H1 (cell line): ENCODE data around the gene RAPGEF5. TPM values are rescaled to one million over a fixed set of nuclear protein-coding genes. Genes with fewer than 3 reads are reported as not detected.

ENCODE experiments used
- CTCF ChIA-PET: fragments of 300-600 bp; sonication (Branson Sonifier 250); formaldehyde crosslinking; loops from one replicate; lab custom pipeline; 2021; ENCODE audit not compliant: partially characterized antibody; lab: Charles Lee
- POLR2A ChIA-PET: fragments of 300-600 bp; sonication (Branson Sonifier 250); formaldehyde crosslinking; loops from one replicate; lab custom pipeline; 2021; ENCODE audit warnings: inconsistent platforms; ENCODE audit not compliant: partially characterized antibody; lab: Charles Lee
- DNase-seq, 2 experiments: peaks; one replicate each; pipeline versions ENCODE4 v3.0.0 to v3.0.0-alpha.2; 2010 to 2022; ENCODE audit warnings: low spot score in 2 of 2, low read depth in 1 of 2, mixed read lengths in 1 of 2
- FAIRE-seq: peaks from 2 replicates; lab custom pipeline; 2011; peaks lifted over from hg19 to GRCh38; lab: Jason Lieb, UNC
- H2AFZ ChIP-seq: 2 replicates; pipeline ENCODE4 v1.8.1; 2012; ENCODE audit warnings: low read length, inconsistent platforms
- H2AK5ac ChIP-seq: 2 replicates; pipeline ENCODE4 v1.6.1; 2013; ENCODE audit warnings: low read depth, low read length
- H2BK120ac ChIP-seq: replicated peaks from 2 replicates; pipeline ENCODE3; 2013; ENCODE audit warnings: low read depth, low read length, inconsistent platforms
- H2BK12ac ChIP-seq: 2 replicates; pipeline ENCODE4 v1.6.1; 2013; ENCODE audit warnings: low read depth, low read length
- H2BK15ac ChIP-seq: 2 replicates; pipeline ENCODE4 v1.6.1; 2013; ENCODE audit warnings: low read length
- H2BK20ac ChIP-seq: 2 replicates; pipeline ENCODE4 v1.6.1; 2013; ENCODE audit warnings: low read length
- H2BK5ac ChIP-seq: 2 replicates; pipeline ENCODE4 v1.6.1; 2013; ENCODE audit warnings: low read depth, low read length
- H3K14ac ChIP-seq: 2 replicates; pipeline ENCODE4 v1.6.1; 2013; ENCODE audit warnings: inconsistent platforms; ENCODE audit not compliant: insufficient read length
- H3K18ac ChIP-seq: 2 replicates; pipeline ENCODE4 v1.6.1; 2013; ENCODE audit warnings: low read length; ENCODE audit errors: extremely low read depth
- H3K23ac ChIP-seq: 2 replicates; pipeline ENCODE4 v1.6.1; 2013; ENCODE audit warnings: inconsistent platforms; ENCODE audit not compliant: insufficient read length
- H3K23me2 ChIP-seq: 2 replicates; pipeline ENCODE4 v1.6.1; 2013; ENCODE audit warnings: low read depth, low read length
- H3K27ac ChIP-seq: 2 replicates; pipeline ENCODE4 v1.6.1; 2011; ENCODE audit warnings: low read depth, low read length, inconsistent platforms
- H3K27me3 ChIP-seq, 4 experiments: replicated peaks in 1 of 4; 1 replicate in 1 of 4; 2 replicates in 3 of 4; pipeline versions ENCODE4 v1.6.1 to v1.8.1; 2011 to 2013; ENCODE audit warnings: low read length in 3 of 4, mild to moderate bottlenecking in 3 of 4, inconsistent platforms in 2 of 4, mixed read lengths in 2 of 4, moderate library complexity in 1 of 4; ENCODE audit not compliant: control insufficient read depth in 3 of 4, insufficient read depth in 3 of 4; ENCODE audit errors: extremely low read depth in 1 of 4
- H3K36me3 ChIP-seq, 4 experiments: 2 replicates each; pipeline versions ENCODE4 v1.6.1 to v1.8.1; 2011 to 2013; ENCODE audit warnings: mild to moderate bottlenecking in 4 of 4, low read length in 3 of 4, moderate library complexity in 2 of 4, control low read depth in 1 of 4, inconsistent platforms in 1 of 4; ENCODE audit not compliant: insufficient read depth in 4 of 4, control insufficient read depth in 2 of 4
- H3K4ac ChIP-seq: replicated peaks from 2 replicates; pipeline ENCODE3; 2013; ENCODE audit warnings: low read length, low read depth, mixed read lengths, inconsistent platforms; ENCODE audit not compliant: insufficient read length
- H3K4me1 ChIP-seq, 4 experiments: replicated peaks in 1 of 4; 1 replicate in 1 of 4; 2 replicates in 3 of 4; pipeline versions ENCODE4 v1.6.1 to v1.8.1; 2011 to 2013; ENCODE audit warnings: low read length in 3 of 4, inconsistent platforms in 2 of 4, mixed read lengths in 1 of 4; ENCODE audit not compliant: insufficient read depth in 4 of 4, control insufficient read depth in 3 of 4
- H3K4me2 ChIP-seq, 2 experiments: 2 replicates each; pipeline versions ENCODE4 v1.6.1 to v1.8.1; 2011 to 2013; ENCODE audit warnings: low read depth in 2 of 2, low read length in 2 of 2, control low read depth in 1 of 2, inconsistent platforms in 1 of 2, mild to moderate bottlenecking in 1 of 2; ENCODE audit not compliant: insufficient read depth in 1 of 2
- H3K4me3 ChIP-seq, 4 experiments: fragments of 200-600, 300-600 bp in 1 of 4; sonication (generic), shearing (Covaris generic), sonication (Bioruptor Twin) in 1 of 4; 2 replicates each; pipeline versions ENCODE4 v1.5.1 to v1.8.1; 2011 to 2016; ENCODE audit warnings: low read length in 4 of 4, low read depth in 3 of 4, control low read depth in 2 of 4, inconsistent platforms in 2 of 4, mild to moderate bottlenecking in 2 of 4, mixed read lengths in 1 of 4, moderate library complexity in 1 of 4; ENCODE audit not compliant: insufficient read depth in 2 of 4; ENCODE audit errors: extremely low read depth in 1 of 4
- H3K56ac ChIP-seq: replicated peaks from 2 replicates; pipeline ENCODE3; 2013; ENCODE audit warnings: low read depth, mild to moderate bottlenecking, mixed read lengths, low read length, inconsistent platforms; ENCODE audit not compliant: insufficient read length
- H3K79me1 ChIP-seq: 2 replicates; pipeline ENCODE4 v1.6.1; 2013; ENCODE audit warnings: low read depth, low read length, control low read depth
- H3K79me2 ChIP-seq, 2 experiments: 2 replicates each; pipeline versions ENCODE4 v1.6.1 to v1.8.1; 2012 to 2013; ENCODE audit warnings: low read length in 2 of 2, mild to moderate bottlenecking in 2 of 2, inconsistent platforms in 1 of 2; ENCODE audit not compliant: insufficient read depth in 2 of 2, control insufficient read depth in 1 of 2
- H3K9ac ChIP-seq, 4 experiments: replicated peaks in 1 of 4; 1 replicate in 1 of 4; 2 replicates in 3 of 4; pipeline versions ENCODE4 v1.6.1 to v1.8.1; 2011 to 2013; ENCODE audit warnings: low read depth in 3 of 4, low read length in 3 of 4, control low read depth in 2 of 4, mild to moderate bottlenecking in 2 of 4, moderate library complexity in 2 of 4, inconsistent platforms in 1 of 4; ENCODE audit errors: extremely low read depth in 1 of 4
- H3K9me3 ChIP-seq, 2 experiments: 2 replicates each; pipeline versions ENCODE4 v1.6.1 to v1.8.1; 2012 to 2013; ENCODE audit warnings: mild to moderate bottlenecking in 2 of 2, moderate library complexity in 2 of 2, control low read depth in 1 of 2, inconsistent platforms in 1 of 2, low read depth in 1 of 2, low read length in 1 of 2, mixed read lengths in 1 of 2; ENCODE audit not compliant: insufficient read depth in 2 of 2
- H4K20me1 ChIP-seq, 2 experiments: replicated peaks in 1 of 2; 2 replicates each; pipeline versions ENCODE3 to v1.8.1; 2011 to 2013; ENCODE audit warnings: inconsistent platforms in 2 of 2, low read length in 2 of 2, mild to moderate bottlenecking in 1 of 2; ENCODE audit not compliant: insufficient read depth in 2 of 2, control insufficient read depth in 1 of 2
- H4K5ac ChIP-seq: 2 replicates; pipeline ENCODE4 v1.6.1; 2013; ENCODE audit warnings: low read length, low read depth, mixed read lengths, inconsistent platforms; ENCODE audit not compliant: insufficient read length
- H4K8ac ChIP-seq: 2 replicates; pipeline ENCODE4 v1.8.0; 2013; ENCODE audit warnings: mild to moderate bottlenecking, moderate library complexity, low read length, inconsistent platforms; ENCODE audit not compliant: insufficient read depth; ENCODE audit errors: extremely low read depth
- H4K91ac ChIP-seq: replicated peaks from 2 replicates; pipeline ENCODE3; 2013; ENCODE audit warnings: low read length, mixed read lengths, inconsistent platforms; ENCODE audit not compliant: insufficient read length
- BACH1 ChIP-seq: IDR thresholded peaks from 2 replicates; pipeline ENCODE4 v1.6.1; 2012; ENCODE audit warnings: low read length, improper control_type of control experiment
- CEBPB ChIP-seq: IDR thresholded peaks from 2 replicates; pipeline ENCODE4 v1.6.1; 2012; ENCODE audit warnings: low read depth, low read length
- CHD2 ChIP-seq: IDR thresholded peaks from 2 replicates; pipeline ENCODE4 v1.6.1; 2012; ENCODE audit warnings: low read length, improper control_type of control experiment
- EP300 ChIP-seq, 2 experiments: IDR thresholded peaks; 1 replicate in 1 of 2; 2 replicates in 1 of 2; pipeline ENCODE4 v1.6.1; 2011 to 2012; ENCODE audit warnings: low read depth in 2 of 2, low read length in 2 of 2, mild to moderate bottlenecking in 2 of 2, borderline replicate concordance in 1 of 2, inconsistent platforms in 1 of 2, moderate library complexity in 1 of 2
- KDM1A ChIP-seq: fragments of 200-600, 300-600 bp; sonication (generic); IDR thresholded peaks from 2 replicates; pipeline ENCODE4 v1.7.1; 2016; ENCODE audit warnings: mild to moderate bottlenecking, low read length, borderline replicate concordance
- PHF8 ChIP-seq: fragments of 200-600 bp; sonication (generic); conservative IDR thresholded peaks from 2 replicates; pipeline ENCODE4 v1.7.1; 2012; ENCODE audit warnings: low read depth, mild to moderate bottlenecking, inconsistent platforms, low read length, moderate library complexity
- RAD21 ChIP-seq, 2 experiments: IDR thresholded peaks in 1 of 2; conservative IDR thresholded peaks in 1 of 2; 2 replicates each; pipeline ENCODE4 v1.6.1; 2011; ENCODE audit warnings: low read depth in 2 of 2, low read length in 2 of 2, improper control_type of control experiment in 1 of 2, inconsistent platforms in 1 of 2, mild to moderate bottlenecking in 1 of 2, moderate library complexity in 1 of 2
- SIN3A ChIP-seq, 2 experiments: IDR thresholded peaks in 1 of 2; conservative IDR thresholded peaks in 1 of 2; 2 replicates each; pipeline ENCODE4 v1.6.1; 2011 to 2012; ENCODE audit warnings: low read length in 2 of 2, improper control_type of control experiment in 1 of 2, low read depth in 1 of 2, mild to moderate bottlenecking in 1 of 2
- SIX5 ChIP-seq: IDR thresholded peaks from 2 replicates; pipeline ENCODE4 v1.6.1; 2011; ENCODE audit warnings: mild to moderate bottlenecking, low read depth, low read length
- SP4 ChIP-seq: IDR thresholded peaks from 2 replicates; pipeline ENCODE4 v1.6.1; 2012; ENCODE audit warnings: low read length, inconsistent platforms
- SRF ChIP-seq: IDR thresholded peaks from 2 replicates; pipeline ENCODE4 v1.6.1; 2011; ENCODE audit warnings: mild to moderate bottlenecking, low read depth, low read length, moderate library complexity
- TAF7 ChIP-seq: optimal IDR thresholded peaks from 2 replicates; pipeline ENCODE3; 2011; ENCODE audit warnings: low read depth, mild to moderate bottlenecking, inconsistent platforms, low read length, moderate library complexity, borderline replicate concordance
- TBP ChIP-seq: IDR thresholded peaks from 2 replicates; pipeline ENCODE4 v1.6.1; 2011; ENCODE audit warnings: low read depth, low read length, improper control_type of control experiment
- polyA plus RNA-seq, 7 experiments: library from polyadenylated mRNA; depleted of rRNA in 3 of 7; stranded (reverse) in 5 of 7; unstranded in 2 of 7; fragments of >200 nt in 5 of 7; fragments of 200-250 nt in 2 of 7; gene quantifications; 1 replicate in 5 of 7; 2 replicates in 1 of 7; 4 replicates in 1 of 7; pipeline versions ENCODE4 v1.2.1 to v1.2.3, GENCODE V29; 2011 to 2013; ENCODE audit warnings: missing spikeins in 2 of 7, mixed read lengths in 2 of 7
- total RNA-seq: library from RNA; stranded (reverse); fragmentation: NEBNext Ultra II Directional; extraction: Animal tissue kit (Norgen Biotek cat#: 25700); gene quantifications from 2 replicates; pipeline ENCODE4 v1.2.1, GENCODE V29; 2021

The RAPGEF5 gene
- total and polyA plus RNA-seq, 2 of the 8 experiments (the other 6 are each of a cell fraction or from before 2014, with no cell fraction given) = 4.4 to 22.9 TPM

- H3K9ac ChIP-seq = no peak overlapping the region
- POLR2A ChIA-PET = no interaction called here
- H3K4ac ChIP-seq = no peak overlapping the region
- no peak overlapping the region for H4K91ac ChIP-seq
- H2AFZ ChIP-seq = no peak overlapping the region
- no peak overlapping the region for H3K4me3 ChIP-seq
- H2BK15ac ChIP-seq = no peak overlapping the region
- no peak overlapping the region for H2BK12ac ChIP-seq
- H3K79me1 ChIP-seq = no peaks in the 10 kb centered on the region
- DNase-seq = no peak
- no peaks in the 10 kb centered on the region for H4K20me1 ChIP-seq
- no peak overlapping the region for H4K5ac ChIP-seq
- H3K4me1 ChIP-seq = peaks cover 0 to 5% (median 0%) of the 10 kb centered on the region in 4 experiments; a peak in 1 of 7 replicates
- no peaks in the 10 kb centered on the region for H3K79me2 ChIP-seq
- H3K56ac ChIP-seq = no peak overlapping the region
- H3K23ac ChIP-seq = no peak overlapping the region
- no peak overlapping the region for H4K8ac ChIP-seq
- no peaks in the 10 kb centered on the region for H3K27me3 ChIP-seq
- no peak overlapping the region for H2BK120ac ChIP-seq
- no peak overlapping the region for H3K27ac ChIP-seq
- no peak overlapping the region for H2BK20ac ChIP-seq
- peaks cover 0 to 9% (median 0%) of the 10 kb centered on the region in 4 experiments; a peak in 2 of 8 replicates for H3K36me3 ChIP-seq
- CTCF ChIA-PET = interaction anchor here (0.6 to 1.9 kb wide), 4 partner anchors 10 to 278 kb away, joined by 3 to 4 read pairs (median 3); no protein-coding TSS in a partner anchor
- H3K23me2 ChIP-seq = no peaks in the 10 kb centered on the region
- H2AK5ac ChIP-seq = no peak overlapping the region
- H3K4me2 ChIP-seq = no peak overlapping the region
- no peak overlapping the region for H3K14ac ChIP-seq
- H2BK5ac ChIP-seq = no peak overlapping the region
- FAIRE-seq = no peak
- H3K9me3 ChIP-seq = no peaks in the 10 kb centered on the region
- no peak overlapping the region for H3K18ac ChIP-seq
- TF ChIP-seq SP4 (no peak), CHD2 (no peak), KDM1A (no peak), CEBPB (no peak), PHF8 (no peak), TBP (no peak), RAD21 (IDR thresholded peaks at IDR 0.05 in 1 of 2, conservative IDR thresholded peaks at IDR 0.05 in 1 of 2; ENCODE audit: low read depth in 2 of 2, low read length in 2 of 2) (no peak), SIN3A (conservative IDR thresholded peaks at IDR 0.05 in 1 of 2, IDR thresholded peaks at IDR 0.05 in 1 of 2; ENCODE audit: low read depth in 1 of 2, low read length in 2 of 2) (no peak), SIX5 (no peak), EP300 (IDR thresholded peaks at IDR 0.05; ENCODE audit: borderline replicate concordance in 1 of 2, low read depth in 2 of 2, low read length in 2 of 2) (no peak), SRF (no peak), BACH1 (no peak), TAF7 (no peak)
These were observed 182.4 kb downstream of the RAPGEF5 start for GRCh38 chr7:22174574-22174953.
